IMR-90 (cell line): ENCODE measurements around the gene LCN10. TPM values are rescaled to one million over a fixed set of nuclear protein-coding genes. Genes with fewer than 3 reads are reported as not detected.

Experiments
- ATAC-seq: fragments of 200-7000 bp; cut with Tn5 transposase; 2 replicates; pipeline ENCODE4 v1.9.1; 2020; ENCODE audit warnings: low read depth, mild to moderate bottlenecking, moderate library complexity
- BruUV-seq: library from RNA; stranded (reverse); fragments of 400-500 nt; replicated peaks from 2 replicates; lab custom pipeline; 2021; lab: Mats Ljungman, UMichigan
- CTCF ChIA-PET: fragments of 300-600 bp; formaldehyde crosslinking; extraction: SDS; loops from one replicate; lab custom pipeline; 2021; ENCODE audit warnings: antibody characterized with exemption; lab: Yijun Ruan, JAX
- POLR2A ChIA-PET: fragments of 300-600 bp; sonication (Branson Sonifier 250); formaldehyde crosslinking; loops from one replicate; lab custom pipeline; 2022; ENCODE audit warnings: antibody characterized with exemption; ENCODE audit not compliant: unreplicated experiment; lab: Charles Lee
- DNase-seq: peaks from one replicate; pipeline ENCODE4 v3.0.0; 2013
- H2AFZ ChIP-seq: replicated peaks from 2 replicates; pipeline ENCODE3; 2013; ENCODE audit warnings: low read length, mild to moderate bottlenecking; ENCODE audit not compliant: poor library complexity
- H2AK5ac ChIP-seq: 2 replicates; pipeline ENCODE4 v1.6.1; 2013; ENCODE audit warnings: low read depth, low read length, inconsistent platforms
- H2AK9ac ChIP-seq: replicated peaks from 2 replicates; pipeline ENCODE3; 2013; ENCODE audit warnings: mild to moderate bottlenecking, low read depth, low read length, moderate library complexity; ENCODE audit not compliant: poor library complexity
- H2BK120ac ChIP-seq: 2 replicates; pipeline ENCODE4 v1.6.1; 2013; ENCODE audit warnings: low read depth, low read length, inconsistent platforms
- H2BK15ac ChIP-seq: 3 replicates; pipeline ENCODE4 v1.6.1; 2013; ENCODE audit warnings: low read depth, low read length, inconsistent platforms
- H2BK20ac ChIP-seq: 2 replicates; pipeline ENCODE4 v1.6.1; 2013; ENCODE audit warnings: low read depth, mild to moderate bottlenecking, inconsistent platforms, low read length, moderate library complexity
- H2BK5ac ChIP-seq: 2 replicates; pipeline ENCODE4 v1.6.1; 2013; ENCODE audit warnings: mild to moderate bottlenecking, low read depth, low read length, inconsistent platforms; ENCODE audit not compliant: poor library complexity, severe bottlenecking
- H3K14ac ChIP-seq: replicated peaks from 2 replicates; pipeline ENCODE4 v1.6.1; 2013; ENCODE audit warnings: low read depth, low read length, inconsistent platforms
- H3K18ac ChIP-seq: 2 replicates; pipeline ENCODE4 v1.6.1; 2013; ENCODE audit warnings: low read depth, low read length, control low read depth
- H3K23ac ChIP-seq: 2 replicates; pipeline ENCODE4 v1.6.1; 2013; ENCODE audit warnings: low read depth, low read length, inconsistent platforms
- H3K27ac ChIP-seq: 2 replicates; pipeline ENCODE4 v1.5.1; 2013; ENCODE audit warnings: mild to moderate bottlenecking, control low read depth, low read length; ENCODE audit not compliant: insufficient read depth
- H3K27me3 ChIP-seq: 2 replicates; pipeline ENCODE4 v1.6.1; 2013; ENCODE audit warnings: low read length; ENCODE audit not compliant: control insufficient read depth, insufficient read depth
- H3K36me3 ChIP-seq: 2 replicates; pipeline ENCODE4 v1.6.1; 2013; ENCODE audit warnings: low read length, mixed read lengths; ENCODE audit not compliant: control insufficient read depth, insufficient read depth
- H3K4ac ChIP-seq: 2 replicates; pipeline ENCODE4 v1.6.1; 2013; ENCODE audit warnings: low read depth, low read length, inconsistent platforms
- H3K4me1 ChIP-seq: 2 replicates; pipeline ENCODE4 v1.6.1; 2013; ENCODE audit warnings: low read length, mixed read lengths; ENCODE audit not compliant: control insufficient read depth, insufficient read depth
- H3K4me2 ChIP-seq: 2 replicates; pipeline ENCODE4 v1.6.1; 2013; ENCODE audit warnings: low read depth, mild to moderate bottlenecking, control low read depth, low read length, moderate library complexity
- H3K4me3 ChIP-seq: 2 replicates; pipeline ENCODE4 v1.5.1; 2013; ENCODE audit warnings: low read depth, mild to moderate bottlenecking, control low read depth, low read length, moderate library complexity; ENCODE audit not compliant: insufficient read depth
- H3K56ac ChIP-seq: 2 replicates; pipeline ENCODE4 v1.6.1; 2013; ENCODE audit warnings: low read length, inconsistent platforms; ENCODE audit not compliant: insufficient read depth; ENCODE audit errors: extremely low read depth
- H3K79me1 ChIP-seq, 2 experiments: 2 replicates each; pipeline ENCODE4 v1.6.1; 2013; ENCODE audit warnings: low read length in 2 of 2, inconsistent platforms in 1 of 2, low read depth in 1 of 2
- H3K9ac ChIP-seq: 2 replicates; pipeline ENCODE4 v1.6.1; 2013; ENCODE audit warnings: low read depth, low read length, control low read depth
- H3K9me1 ChIP-seq: 2 replicates; pipeline ENCODE4 v1.6.1; 2013; ENCODE audit warnings: low read length, inconsistent platforms; ENCODE audit not compliant: insufficient read depth
- H3K9me3 ChIP-seq: 2 replicates; pipeline ENCODE4 v1.6.1; 2013; ENCODE audit warnings: low read length; ENCODE audit not compliant: control insufficient read depth, insufficient read depth
- H4K20me1 ChIP-seq: 2 replicates; pipeline ENCODE4 v1.6.1; 2013; ENCODE audit warnings: low read length, inconsistent platforms; ENCODE audit not compliant: insufficient read depth
- H4K5ac ChIP-seq: 2 replicates; pipeline ENCODE4 v1.6.1; 2013; ENCODE audit warnings: mild to moderate bottlenecking, low read depth, low read length, control low read depth
- H4K8ac ChIP-seq, 2 experiments: 2 replicates each; pipeline ENCODE4 v1.6.1; 2013; ENCODE audit warnings: low read depth in 2 of 2, low read length in 2 of 2, control low read depth in 1 of 2, inconsistent platforms in 1 of 2
- H4K91ac ChIP-seq: 2 replicates; pipeline ENCODE4 v1.6.1; 2013; ENCODE audit warnings: low read depth, low read length, inconsistent platforms; ENCODE audit not compliant: insufficient read depth
- BHLHE40 ChIP-seq: fragments of 150-350 bp; IDR thresholded peaks from 2 replicates; pipeline ENCODE4 v1.6.1; 2016; ENCODE audit warnings: mild to moderate bottlenecking, low read depth, low read length
- WGBS, 2 experiments: methylation state at CpG; one replicate each; pipeline versions ENCODE4 v1.1.5 to v1.1.7; 2013; ENCODE audit warnings: missing lambda C conversion rate in 2 of 2; ENCODE audit not compliant: insufficient read length in 1 of 2; ENCODE audit errors: extremely low coverage in 2 of 2; 5-methylcytosine and 5-hydroxymethylcytosine counted together
- dilution Hi-C: fragments of 300-500 bp; cut with HindIII; formaldehyde crosslinking; loops from one replicate; pipeline ENCODE4 v1.14.3; 2018; ENCODE audit warnings: low sequenced_read_pairs; ENCODE audit not compliant: unreplicated experiment
- in situ Hi-C: fragments of 300-500 bp; cut with MboI; formaldehyde crosslinking; loops from 3 replicates; pipeline ENCODE4 v1.14.3; 2019; ENCODE audit warnings: low sequenced_read_pairs, inconsistent platforms, mixed read lengths
- intact Hi-C: fragments of 100-400 bp; cut with micrococcal nuclease; formaldehyde crosslinking; loops from 2 replicates; pipeline ENCODE4 v1.10.0; 2022
- polyA plus RNA-seq, 3 experiments: library from polyadenylated mRNA; depleted of rRNA; stranded (reverse); fragments of >200 nt; gene quantifications; 2 replicates each; pipeline ENCODE4 v1.2.3, GENCODE V29; 2012; ENCODE audit warnings: low replicate concordance in 1 of 3
- total RNA-seq: library from RNA; depleted of rRNA; stranded (reverse); fragments of >200 nt; gene quantifications from 2 replicates; pipeline ENCODE4 v1.2.3, GENCODE V29; 2012

The LCN10 gene
- total and polyA plus RNA-seq, 2 of the 4 experiments (the other 2 are of a cell fraction) = not detected

DNA sequence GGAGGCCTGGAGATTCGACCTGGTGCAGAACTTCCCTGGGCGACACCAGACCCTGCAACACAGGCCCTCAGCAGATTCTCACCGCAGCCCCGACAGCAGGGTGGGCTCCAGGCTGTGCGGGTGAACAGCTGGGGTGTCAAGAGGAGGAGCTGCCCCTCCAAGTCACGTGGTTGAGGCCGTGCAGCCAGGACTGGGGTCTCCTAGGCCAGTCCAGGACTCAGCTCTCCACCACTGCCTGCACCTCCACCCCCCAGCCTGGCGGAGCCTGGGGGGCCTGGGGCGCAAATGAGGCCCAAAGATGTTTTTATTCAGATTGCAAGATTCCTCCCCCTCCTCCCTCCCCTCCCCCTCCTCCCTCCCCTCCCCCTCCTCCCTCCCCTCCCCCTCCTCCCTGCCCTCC is 46.2 kb downstream of the LCN10 start:
- no peaks in the 10 kb centered on the region for H3K79me1 ChIP-seq
- no peak overlapping the region for H3K18ac ChIP-seq
- DNase-seq = no peak
- WGBS, 2 experiments = 60% methylated on average over 1 of the region's 9 CpGs; no CpG with 5 or more reads in 1 of the 2 experiments
- no peak overlapping the region for H2BK5ac ChIP-seq
- ChIA-PET POLR2A (no interaction called here), CTCF (no interaction called here)
- H3K9me1 ChIP-seq = no peaks in the 10 kb centered on the region
- H3K9ac ChIP-seq = no peak overlapping the region
- 0 out of 2 replicates have a peak, but pooled peaks cover 2% of the 10 kb centered on the region for H3K4me1 ChIP-seq
- no peaks in the 10 kb centered on the region for H3K9me3 ChIP-seq
- no peak overlapping the region for H2BK15ac ChIP-seq
- no peak for ATAC-seq
- no peak overlapping the region for H4K5ac ChIP-seq
- dilution Hi-C loops (no loop called here), in situ Hi-C loops (no loop called here), intact Hi-C loops (loop anchor here (1.0 kb wide), 1 partner anchor 30 kb away; no protein-coding TSS in a partner anchor)
- H2AK9ac ChIP-seq = no peak overlapping the region
- H2AK5ac ChIP-seq = no peak overlapping the region
- H4K20me1 ChIP-seq = no peaks in the 10 kb centered on the region
- H2AFZ ChIP-seq = no peak overlapping the region
- no peaks in the 10 kb centered on the region for H3K36me3 ChIP-seq
- H3K14ac ChIP-seq = no peak overlapping the region
- no peak overlapping the region for H4K8ac ChIP-seq
- H3K4ac ChIP-seq = no peak overlapping the region
- no peak overlapping the region for H3K23ac ChIP-seq
- H3K27me3 ChIP-seq = peaks cover 21% of the 10 kb centered on the region
- H3K56ac ChIP-seq = no peak overlapping the region
- no peak overlapping the region for H2BK20ac ChIP-seq
- H3K27ac ChIP-seq = no peak overlapping the region
- no peak overlapping the region for H3K4me3 ChIP-seq
- no peak overlapping the region for H3K4me2 ChIP-seq
- no peak for TF ChIP-seq BHLHE40
- H2BK120ac ChIP-seq = no peak overlapping the region
- no TSS peak for BruUV-seq
- no peak overlapping the region for H4K91ac ChIP-seq
